ENCODE measurements around the gene DBN1.
"Not testable (repeated sequence)": the region's sequence is repeated elsewhere in the genome, so short reads cannot be mapped to it uniquely, and the experiment has no call there.

Gene DBN1

GRCh38 chr5:177426566-177427210 lies 46.7 kb downstream of the DBN1 start, which contains the start of gene GRK6:
Gene GRK6 (plus strand): TSS chr5:177426676. CDS start chr5:177426846, 170 bp downstream.
- no peak for TF ChIP-seq CTCF (IDR thresholded peaks at IDR 0.05; ENCODE audit: low read depth, low read length)
- DNase-seq (ENCODE audit: extremely low read depth, low read depth), result no peak

- DNase-seq (ENCODE audit: extremely low read depth, low read depth), result peak; percentile 100
- TF ChIP-seq CTCF (IDR thresholded peaks at IDR 0.05; ENCODE audit: low read depth, low read length), result no peak
Observed at GRCh38 chr5:177425801-177426565, 47.5 kb downstream of the DBN1 start.

- DNase-seq (ENCODE audit: extremely low read depth, low read depth), result no peak
- no peak for TF ChIP-seq CTCF (IDR thresholded peaks at IDR 0.05; ENCODE audit: low read depth, low read length)
Observed at GRCh38 chr5:177425196-177425800, 48.1 kb downstream of the DBN1 start.

GRCh38 chr5:177423671-177424070 lies 49.8 kb downstream of the DBN1 start:
- no peak for DNase-seq (ENCODE audit: extremely low read depth, low read depth)
- no peak for TF ChIP-seq CTCF (IDR thresholded peaks at IDR 0.05; ENCODE audit: low read depth, low read length)

- TF ChIP-seq CTCF (IDR thresholded peaks at IDR 0.05; ENCODE audit: low read depth, low read length), result no peak
- no peak for DNase-seq (ENCODE audit: extremely low read depth, low read depth)
Observed at GRCh38 chr5:177421062-177421798, 52.2 kb downstream of the DBN1 start.

- not testable (repeated sequence) for DNase-seq (ENCODE audit: extremely low read depth, low read depth)
Observed at GRCh38 chr5:177420472-177420871, 53.0 kb downstream of the DBN1 start.

- no peak for TF ChIP-seq CTCF (IDR thresholded peaks at IDR 0.05; ENCODE audit: low read depth, low read length)
- no peak for DNase-seq (ENCODE audit: extremely low read depth, low read depth)
Observed at GRCh38 chr5:177419046-177419445, 54.4 kb downstream of the DBN1 start.

- not testable (repeated sequence) for DNase-seq (ENCODE audit: extremely low read depth, low read depth)
Observed at GRCh38 chr5:177417081-177417480, 56.4 kb downstream of the DBN1 start.
